Mucosa of rectum (tissue), 2 donors: ENCODE data around the gene MSX1.
A peak's percentile ranks its signal among the peaks of the same experiment; 100 is the strongest.

ENCODE experiments used
- H3K27ac ChIP-seq, 2 donors: one replicate each; pipeline ENCODE4 v1.7.0; 2013; ENCODE audit warnings: inconsistent platforms in 2 of 2, low read depth in 2 of 2, low read length in 2 of 2
- H3K27me3 ChIP-seq, 2 donors: one replicate each; pipeline ENCODE4 v1.7.0; 2013; ENCODE audit warnings: low read length in 2 of 2; ENCODE audit not compliant: control insufficient read depth in 2 of 2, insufficient read depth in 2 of 2
- H3K36me3 ChIP-seq, 2 donors: one replicate each; pipeline ENCODE4 v1.7.0; 2013; ENCODE audit warnings: low read length in 2 of 2; ENCODE audit not compliant: control insufficient read depth in 2 of 2, insufficient read depth in 2 of 2
- H3K4me1 ChIP-seq, 2 donors: one replicate each; pipeline ENCODE4 v1.7.0; 2013; ENCODE audit warnings: low read length in 2 of 2, mild to moderate bottlenecking in 1 of 2; ENCODE audit not compliant: control insufficient read depth in 2 of 2, insufficient read depth in 2 of 2
- H3K4me3 ChIP-seq, 2 donors: one replicate each; pipeline ENCODE4 v1.7.0; 2013; ENCODE audit warnings: low read length in 2 of 2
- H3K9ac ChIP-seq, 2 donors: one replicate each; pipeline ENCODE4 v1.7.0; 2013; ENCODE audit warnings: low read length in 2 of 2, low read depth in 1 of 2, mild to moderate bottlenecking in 1 of 2
- H3K9me3 ChIP-seq, 2 donors: one replicate each; pipeline ENCODE4 v1.7.0; 2013; ENCODE audit warnings: low read length in 2 of 2; ENCODE audit not compliant: control insufficient read depth in 2 of 2
- donor health status: healthy.
- donor health status: Normal muscosa, but diverticular disease.

MSX1 gene

DNA sequence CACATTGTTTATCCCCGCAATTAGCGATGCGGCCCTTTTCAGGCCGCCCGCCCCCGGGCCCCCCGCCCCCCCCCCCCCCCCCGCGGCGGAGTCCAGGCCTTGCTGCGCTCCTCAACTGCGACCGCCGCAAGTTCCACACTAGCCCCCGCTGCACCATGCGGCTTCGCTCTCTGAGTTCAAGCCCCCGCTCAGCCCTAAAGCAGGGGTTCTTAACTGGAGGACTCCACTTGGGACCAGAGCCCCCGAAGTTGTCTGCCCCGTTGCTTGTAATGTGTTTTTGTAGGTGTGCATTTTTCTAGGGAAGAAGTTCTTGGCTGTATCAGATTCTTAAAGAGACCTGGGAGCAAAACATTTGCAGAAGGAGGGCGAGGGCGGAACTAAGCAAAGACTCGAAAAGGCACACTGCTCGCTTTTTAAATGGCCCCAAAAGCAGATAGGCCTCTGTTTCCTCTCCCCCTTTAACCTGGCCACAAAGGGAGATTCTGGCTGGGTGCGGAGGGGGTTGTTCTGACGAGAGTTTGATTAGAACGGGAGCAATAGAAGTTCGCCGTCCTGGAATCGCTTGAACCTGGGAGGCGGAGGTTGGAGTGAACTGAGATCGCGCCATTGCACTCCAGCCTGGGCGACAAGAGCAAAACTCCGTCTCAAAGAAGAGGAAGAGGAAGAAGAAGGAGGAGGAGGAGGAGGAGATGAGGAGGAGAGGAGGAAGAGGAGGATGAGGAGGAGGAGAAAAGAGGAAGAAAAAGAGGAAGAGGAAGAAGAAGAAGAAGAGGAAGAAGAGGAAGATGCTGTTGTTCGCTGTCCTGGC lies 2.3 kb upstream of the MSX1 start:
- no peaks in the 10 kb centered on the region for H3K9me3 ChIP-seq
- peaks cover 20% of the 10 kb centered on the region in 2 donors for H3K4me1 ChIP-seq
- no peaks in the 10 kb centered on the region for H3K36me3 ChIP-seq
- H3K9ac ChIP-seq = no peak overlapping the region
- peaks cover 80 to 83% of the 10 kb centered on the region in 2 donors for H3K27me3 ChIP-seq
- no peak overlapping the region for H3K4me3 ChIP-seq
- no peak overlapping the region for H3K27ac ChIP-seq

DNA sequence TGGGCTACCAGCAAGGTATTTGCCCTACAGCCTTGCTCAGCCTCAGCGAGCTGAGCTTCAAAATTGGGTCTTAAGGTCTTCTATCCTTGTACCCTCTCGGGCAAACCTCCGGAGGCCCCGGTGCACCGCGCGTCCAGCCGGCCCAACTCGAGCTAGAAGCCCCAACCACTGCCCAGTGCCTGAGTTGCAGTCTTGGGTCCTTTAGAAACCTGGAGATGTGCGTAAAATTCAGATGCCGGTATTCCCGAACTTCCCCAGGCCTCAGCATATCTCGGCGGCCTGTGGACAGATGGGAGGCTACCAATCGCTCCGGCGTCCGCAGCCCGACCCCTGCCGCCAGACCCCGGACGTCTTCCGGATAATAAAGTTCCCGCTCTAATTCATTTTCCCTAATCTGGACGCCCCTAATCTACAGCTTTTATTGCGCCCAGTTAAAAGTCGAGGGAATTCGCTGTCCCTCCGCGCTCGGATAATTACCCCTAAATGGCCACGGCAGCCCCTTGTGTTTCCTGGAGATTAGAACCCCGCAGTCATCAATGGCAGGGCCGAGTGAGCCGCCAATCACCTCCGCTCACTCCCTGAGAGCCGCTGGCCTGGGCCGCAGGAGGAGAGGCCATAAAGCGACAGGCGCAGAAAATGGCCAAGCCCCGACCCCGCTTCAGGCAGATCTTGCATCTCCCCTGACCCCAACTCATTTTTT lies 1.5 kb upstream of the MSX1 start:
- peaks cover 79 to 83% of the 10 kb centered on the region in 2 donors for H3K27me3 ChIP-seq
- no peak overlapping the region for H3K27ac ChIP-seq
- H3K36me3 ChIP-seq = no peaks in the 10 kb centered on the region
- H3K9me3 ChIP-seq = no peaks in the 10 kb centered on the region
- peaks cover 18 to 20% of the 10 kb centered on the region in 2 donors for H3K4me1 ChIP-seq
- H3K9ac ChIP-seq = no peak overlapping the region
- no peak overlapping the region for H3K4me3 ChIP-seq

- H3K9me3 ChIP-seq = no peaks in the 10 kb centered on the region
- no peak overlapping the region for H3K9ac ChIP-seq
- peak overlapping the region; percentile 48 to 56 for H3K4me3 ChIP-seq
- H3K27me3 ChIP-seq = peaks cover 76 to 79% of the 10 kb centered on the region in 2 donors
- no peak overlapping the region for H3K27ac ChIP-seq
- H3K4me1 ChIP-seq = peaks cover 16% of the 10 kb centered on the region in 2 donors
- H3K36me3 ChIP-seq = no peaks in the 10 kb centered on the region
Measured at GRCh38 chr4:4858527-4859324, 739 bp upstream of the MSX1 start.

DNA sequence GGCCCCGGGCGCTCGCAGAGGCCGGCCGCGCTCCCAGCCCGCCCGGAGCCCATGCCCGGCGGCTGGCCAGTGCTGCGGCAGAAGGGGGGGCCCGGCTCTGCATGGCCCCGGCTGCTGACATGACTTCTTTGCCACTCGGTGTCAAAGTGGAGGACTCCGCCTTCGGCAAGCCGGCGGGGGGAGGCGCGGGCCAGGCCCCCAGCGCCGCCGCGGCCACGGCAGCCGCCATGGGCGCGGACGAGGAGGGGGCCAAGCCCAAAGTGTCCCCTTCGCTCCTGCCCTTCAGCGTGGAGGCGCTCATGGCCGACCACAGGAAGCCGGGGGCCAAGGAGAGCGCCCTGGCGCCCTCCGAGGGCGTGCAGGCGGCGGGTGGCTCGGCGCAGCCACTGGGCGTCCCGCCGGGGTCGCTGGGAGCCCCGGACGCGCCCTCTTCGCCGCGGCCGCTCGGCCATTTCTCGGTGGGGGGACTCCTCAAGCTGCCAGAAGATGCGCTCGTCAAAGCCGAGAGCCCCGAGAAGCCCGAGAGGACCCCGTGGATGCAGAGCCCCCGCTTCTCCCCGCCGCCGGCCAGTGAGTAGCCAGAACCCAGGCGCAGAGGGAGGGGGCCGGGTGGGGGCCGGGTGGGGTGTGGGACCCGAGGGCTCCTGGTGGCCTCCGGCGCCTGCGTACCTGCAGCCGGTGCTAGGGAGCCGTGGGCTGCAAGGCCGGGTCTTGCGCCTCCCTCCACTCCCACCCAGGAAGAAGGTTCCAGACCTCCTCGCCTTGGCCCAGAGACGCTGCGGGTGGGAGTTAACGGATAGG lies 534 bp downstream of the MSX1 start:
- peak overlapping the region in 1 of 2 donors; percentile 17 for H3K9ac ChIP-seq
- H3K4me1 ChIP-seq = peaks cover 16% of the 10 kb centered on the region in 2 donors
- H3K4me3 ChIP-seq = peak overlapping the region; percentile 48 to 58
- no peaks in the 10 kb centered on the region for H3K9me3 ChIP-seq
- H3K27ac ChIP-seq = no peak overlapping the region
- peaks cover 78 to 80% of the 10 kb centered on the region in 2 donors for H3K27me3 ChIP-seq
- no peaks in the 10 kb centered on the region for H3K36me3 ChIP-seq

- Histone ChIP-seq H3K4me3 (peak overlapping the region; percentile 48 to 58), H3K9ac (no peak overlapping the region), H3K27me3 (peaks cover 77 to 79% of the 10 kb centered on the region in 2 donors), H3K36me3 (no peaks in the 10 kb centered on the region), H3K27ac (no peak overlapping the region), H3K4me1 (peaks cover 16% of the 10 kb centered on the region in 2 donors), H3K9me3 (no peaks in the 10 kb centered on the region)
Measured at GRCh38 chr4:4860600-4861389, 1.3 kb downstream of the MSX1 start.

DNA sequence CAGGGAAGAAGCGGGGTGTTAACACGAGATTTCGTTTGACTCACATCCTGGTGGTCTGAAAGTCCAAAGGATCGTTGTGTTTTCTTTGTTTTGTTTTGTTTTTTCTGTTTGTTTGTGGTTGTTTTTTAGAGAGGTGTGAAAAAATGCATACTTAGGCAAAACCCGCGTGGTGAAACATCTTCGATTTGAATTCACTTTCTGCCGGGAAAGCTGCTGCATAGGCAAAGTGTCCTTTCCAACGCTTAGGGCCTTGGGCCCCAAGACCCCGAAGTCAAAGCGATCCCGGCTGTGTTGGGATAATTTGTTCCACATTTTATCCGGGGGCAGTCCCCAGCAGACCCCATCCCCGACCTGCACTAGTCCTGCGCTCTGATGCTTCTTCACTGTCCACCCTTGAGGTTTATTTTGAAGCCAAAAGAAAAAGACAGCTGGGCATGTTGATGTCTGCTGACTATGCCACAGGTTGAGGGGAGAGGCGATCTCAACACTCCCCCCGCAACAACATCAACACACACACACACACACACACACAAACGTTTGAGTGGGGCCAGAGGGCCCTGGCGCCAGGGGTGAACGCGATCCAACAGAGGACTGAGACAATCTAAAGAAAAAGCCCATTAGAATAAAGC lies 2.0 kb downstream of the MSX1 start:
- peaks cover 11 to 17% of the 10 kb centered on the region in 2 donors for H3K4me1 ChIP-seq
- no peak overlapping the region for H3K9ac ChIP-seq
- H3K36me3 ChIP-seq = no peaks in the 10 kb centered on the region
- H3K27ac ChIP-seq = no peak overlapping the region
- peaks cover 76 to 77% of the 10 kb centered on the region in 2 donors for H3K27me3 ChIP-seq
- no peaks in the 10 kb centered on the region for H3K9me3 ChIP-seq
- H3K4me3 ChIP-seq = peak overlapping the region; percentile 48 to 58

GRCh38 chr4:4862071-4862551 lies 2.6 kb downstream of the MSX1 start:
- Histone ChIP-seq H3K36me3 (no peaks in the 10 kb centered on the region), H3K4me1 (peaks cover 9 to 18% of the 10 kb centered on the region in 2 donors), H3K9me3 (no peaks in the 10 kb centered on the region), H3K9ac (no peak overlapping the region), H3K27ac (no peak overlapping the region), H3K4me3 (no peak overlapping the region), H3K27me3 (peaks cover 75 to 77% of the 10 kb centered on the region in 2 donors)

DNA sequence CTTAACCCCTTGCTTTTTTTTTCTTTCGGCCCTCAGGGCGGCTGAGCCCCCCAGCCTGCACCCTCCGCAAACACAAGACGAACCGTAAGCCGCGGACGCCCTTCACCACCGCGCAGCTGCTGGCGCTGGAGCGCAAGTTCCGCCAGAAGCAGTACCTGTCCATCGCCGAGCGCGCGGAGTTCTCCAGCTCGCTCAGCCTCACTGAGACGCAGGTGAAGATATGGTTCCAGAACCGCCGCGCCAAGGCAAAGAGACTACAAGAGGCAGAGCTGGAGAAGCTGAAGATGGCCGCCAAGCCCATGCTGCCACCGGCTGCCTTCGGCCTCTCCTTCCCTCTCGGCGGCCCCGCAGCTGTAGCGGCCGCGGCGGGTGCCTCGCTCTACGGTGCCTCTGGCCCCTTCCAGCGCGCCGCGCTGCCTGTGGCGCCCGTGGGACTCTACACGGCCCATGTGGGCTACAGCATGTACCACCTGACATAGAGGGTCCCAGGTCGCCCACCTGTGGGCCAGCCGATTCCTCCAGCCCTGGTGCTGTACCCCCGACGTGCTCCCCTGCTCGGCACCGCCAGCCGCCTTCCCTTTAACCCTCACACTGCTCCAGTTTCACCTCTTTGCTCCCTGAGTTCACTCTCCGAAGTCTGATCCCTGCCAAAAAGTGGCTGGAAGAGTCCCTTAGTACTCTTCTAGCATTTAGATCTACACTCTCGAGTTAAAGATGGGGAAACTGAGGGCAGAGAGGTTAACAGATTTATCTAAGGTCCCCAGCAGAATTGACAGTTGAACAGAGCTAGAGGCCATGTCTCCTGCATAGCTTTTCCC lies 3.4 kb downstream of the MSX1 start:
- Histone ChIP-seq H3K27ac (no peak overlapping the region), H3K9ac (no peak overlapping the region), H3K36me3 (no peaks in the 10 kb centered on the region), H3K9me3 (no peaks in the 10 kb centered on the region), H3K4me3 (no peak overlapping the region), H3K27me3 (peaks cover 72 to 73% of the 10 kb centered on the region in 2 donors), H3K4me1 (peaks cover 9 to 18% of the 10 kb centered on the region in 2 donors)
